Activated naive CD4-positive, alpha-beta T cell treated with anti-CD3 and anti-CD28 coated beads, Interleukin-2, amount 10 ng/mL, durations not matched to agents 7 days and 5 days (primary cell): ENCODE measurements around the gene HK3.

Experiments
- CTCF ChIA-PET: fragments of 350-600 bp; sonication (Branson Sonifier 250); formaldehyde crosslinking; loops from one replicate; lab custom pipeline; 2021; ENCODE audit warnings: antibody characterized with exemption; lab: Charles Lee
- DNase-seq: peaks from one replicate; pipeline ENCODE4 v3.0.0-alpha.2; 2020
- H3K27ac Mint-ChIP-seq: one replicate; pipeline ENCODE4 v1.8.0; 2021; ENCODE audit warnings: mild to moderate bottlenecking, moderate library complexity, mixed read lengths
- H3K27me3 Mint-ChIP-seq: one replicate; pipeline ENCODE4 v1.8.0; 2021; ENCODE audit warnings: mild to moderate bottlenecking, mixed read lengths
- H3K36me3 Mint-ChIP-seq: one replicate; pipeline ENCODE4 v1.8.0; 2021; ENCODE audit warnings: mixed read lengths
- H3K4me1 Mint-ChIP-seq: one replicate; pipeline ENCODE4 v1.8.0; 2021; ENCODE audit warnings: mixed read lengths
- H3K4me3 Mint-ChIP-seq: one replicate; pipeline ENCODE4 v1.8.0; 2021; ENCODE audit warnings: mild to moderate bottlenecking, moderate library complexity, mixed read lengths
- H3K9me3 Mint-ChIP-seq: one replicate; pipeline ENCODE4 v1.8.0; 2021; ENCODE audit warnings: mixed read lengths

The HK3 gene

GRCh38 chr5:176849611-176850227, 49.4 kb downstream of the HK3 start:
- Mint-ChIP-seq H3K27me3 (peaks cover 33% of the 10 kb centered on the region), H3K27ac (no peak overlapping the region), H3K9me3 (no peaks in the 10 kb centered on the region), H3K36me3 (no peaks in the 10 kb centered on the region), H3K4me3 (no peak overlapping the region), H3K4me1 (no peaks in the 10 kb centered on the region)
- CTCF ChIA-PET, result no interaction called here
- no peak for DNase-seq

DNA sequence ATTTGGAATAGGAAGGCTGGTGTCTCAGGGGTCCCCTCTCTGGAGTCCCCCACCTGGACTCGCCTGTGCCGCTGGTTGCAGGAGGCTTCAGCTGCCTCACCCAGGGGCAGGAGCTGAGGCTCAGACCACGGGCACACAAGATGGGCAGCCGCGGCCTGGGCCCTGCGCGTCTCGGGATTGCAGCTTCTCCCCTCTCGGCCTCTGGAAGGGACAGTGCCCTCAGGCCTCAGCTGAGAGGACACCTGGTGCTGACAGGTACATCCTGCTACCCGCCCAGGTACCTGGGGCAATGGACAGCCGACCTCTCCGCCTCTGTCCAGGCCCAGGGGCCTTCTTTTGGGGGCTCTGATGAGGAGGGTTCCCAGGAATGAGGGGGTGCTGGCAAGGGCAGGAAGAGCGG, 50.5 kb downstream of the HK3 start:
- Mint-ChIP-seq H3K9me3 (no peaks in the 10 kb centered on the region), H3K4me1 (no peaks in the 10 kb centered on the region), H3K27ac (no peak overlapping the region), H3K36me3 (no peaks in the 10 kb centered on the region), H3K4me3 (no peak overlapping the region), H3K27me3 (peaks cover 41% of the 10 kb centered on the region)
- DNase-seq, result no peak
- CTCF ChIA-PET, result no interaction called here

DNA sequence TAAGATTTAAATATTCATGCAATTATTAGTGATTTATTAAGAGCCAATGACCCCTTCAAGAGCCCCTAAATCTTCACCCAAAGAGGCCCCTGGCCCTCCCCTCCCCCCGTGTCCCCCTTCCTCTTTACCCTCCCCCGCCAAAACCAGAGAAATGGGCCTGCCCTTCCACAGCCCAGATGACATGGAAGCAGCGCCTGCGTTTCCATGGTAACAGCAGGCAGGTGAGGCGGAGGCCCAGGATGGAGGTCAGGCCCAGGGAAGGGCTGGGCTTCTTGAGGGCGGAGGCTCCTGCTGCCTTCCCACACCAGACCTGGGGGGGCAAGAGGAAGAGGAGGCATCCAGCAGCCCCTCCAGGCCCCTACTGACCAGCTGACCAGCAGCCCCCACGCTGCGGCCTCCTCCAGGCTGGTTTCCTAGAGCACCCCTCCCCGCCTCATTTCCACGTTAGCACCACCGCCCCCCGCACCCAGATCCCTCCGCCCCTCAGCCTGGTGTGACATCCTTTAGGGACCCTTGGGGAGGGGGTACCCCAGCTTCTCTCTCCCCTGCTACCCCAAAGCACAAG, 51.3 kb downstream of the HK3 start:
- no peak overlapping the region for H3K4me3 Mint-ChIP-seq
- no peak for DNase-seq
- H3K9me3 Mint-ChIP-seq, result no peaks in the 10 kb centered on the region
- CTCF ChIA-PET, result no interaction called here
- no peak overlapping the region for H3K27ac Mint-ChIP-seq
- peaks cover 45% of the 10 kb centered on the region for H3K27me3 Mint-ChIP-seq
- H3K4me1 Mint-ChIP-seq, result no peaks in the 10 kb centered on the region
- no peaks in the 10 kb centered on the region for H3K36me3 Mint-ChIP-seq

- H3K4me3 Mint-ChIP-seq, result no peak overlapping the region
- H3K27me3 Mint-ChIP-seq, result peaks cover 45% of the 10 kb centered on the region
- H3K27ac Mint-ChIP-seq, result no peak overlapping the region
- no peak for DNase-seq
- CTCF ChIA-PET, result no interaction called here
- no peaks in the 10 kb centered on the region for H3K36me3 Mint-ChIP-seq
- H3K9me3 Mint-ChIP-seq, result no peaks in the 10 kb centered on the region
- no peaks in the 10 kb centered on the region for H3K4me1 Mint-ChIP-seq
These were observed 52.0 kb downstream of the HK3 start for GRCh38 chr5:176847148-176847547.

DNA sequence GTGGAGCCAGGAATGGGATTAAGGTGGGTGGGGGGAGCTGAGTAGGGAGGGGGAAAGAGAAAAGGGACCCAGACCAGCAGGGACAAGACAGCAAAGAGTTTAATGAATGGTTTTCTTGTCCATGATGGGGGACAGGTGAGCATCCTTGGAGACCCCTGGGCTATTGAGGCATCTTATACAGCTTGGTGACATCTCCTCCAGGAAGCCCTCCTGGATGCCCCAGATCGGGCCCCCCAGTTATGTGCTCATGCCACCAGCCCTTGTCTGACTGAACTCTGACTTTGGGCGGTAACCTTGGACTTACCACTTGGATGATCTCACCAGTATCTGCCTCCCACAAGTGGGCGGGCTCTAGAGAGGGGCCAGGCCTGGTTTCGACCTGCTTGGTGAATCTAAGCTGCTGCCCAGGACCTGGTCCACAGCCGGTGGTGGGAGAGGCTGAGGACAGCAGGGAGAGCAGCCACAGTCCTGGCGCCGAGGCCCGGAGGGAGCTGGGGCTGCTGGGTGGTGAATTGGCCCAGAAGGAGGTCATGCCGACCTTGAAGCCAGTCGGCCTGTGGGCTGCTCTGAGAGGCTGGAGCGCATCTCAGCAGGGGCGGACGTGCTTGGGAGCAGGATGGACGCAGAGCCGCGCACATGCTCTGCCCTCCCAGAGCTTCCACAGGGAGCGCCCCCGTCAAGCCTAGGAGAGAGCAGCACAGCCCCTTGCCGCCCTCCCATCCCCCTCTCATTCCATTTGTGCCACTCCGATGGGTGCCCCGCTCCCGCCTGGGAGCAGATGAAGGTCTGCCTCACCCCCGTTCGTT, 52.6 kb downstream of the HK3 start:
- H3K27me3 Mint-ChIP-seq, result peaks cover 40% of the 10 kb centered on the region
- H3K36me3 Mint-ChIP-seq, result no peaks in the 10 kb centered on the region
- CTCF ChIA-PET, result no interaction called here
- H3K9me3 Mint-ChIP-seq, result no peaks in the 10 kb centered on the region
- no peaks in the 10 kb centered on the region for H3K4me1 Mint-ChIP-seq
- H3K4me3 Mint-ChIP-seq, result no peak overlapping the region
- H3K27ac Mint-ChIP-seq, result no peak overlapping the region
- no peak for DNase-seq

GRCh38 chr5:176845392-176845713, 53.8 kb downstream of the HK3 start:
- CTCF ChIA-PET, result no interaction called here
- H3K9me3 Mint-ChIP-seq, result no peaks in the 10 kb centered on the region
- no peaks in the 10 kb centered on the region for H3K36me3 Mint-ChIP-seq
- peaks cover 49% of the 10 kb centered on the region for H3K27me3 Mint-ChIP-seq
- H3K4me1 Mint-ChIP-seq, result no peaks in the 10 kb centered on the region
- no peak overlapping the region for H3K4me3 Mint-ChIP-seq
- H3K27ac Mint-ChIP-seq, result no peak overlapping the region
- no peak for DNase-seq

- Mint-ChIP-seq H3K36me3 (no peaks in the 10 kb centered on the region), H3K4me1 (no peaks in the 10 kb centered on the region), H3K27ac (no peak overlapping the region), H3K27me3 (peaks cover 54% of the 10 kb centered on the region), H3K9me3 (no peaks in the 10 kb centered on the region), H3K4me3 (no peak overlapping the region)
- DNase-seq, result no peak
- CTCF ChIA-PET, result interaction anchor here (1.8 kb wide), 1 partner anchor 184 kb away, joined by 4 read pairs; no protein-coding TSS in a partner anchor
These were observed 54.3 kb downstream of the HK3 start for GRCh38 chr5:176844706-176845391.

GRCh38 chr5:176844281-176844680, 54.9 kb downstream of the HK3 start:
- DNase-seq, result no peak
- H3K27me3 Mint-ChIP-seq, result peaks cover 57% of the 10 kb centered on the region
- CTCF ChIA-PET, result interaction anchor here (1.8 kb wide), 1 partner anchor 184 kb away, joined by 4 read pairs; no protein-coding TSS in a partner anchor
- no peaks in the 10 kb centered on the region for H3K36me3 Mint-ChIP-seq
- H3K4me3 Mint-ChIP-seq, result no peak overlapping the region
- H3K4me1 Mint-ChIP-seq, result no peaks in the 10 kb centered on the region
- H3K9me3 Mint-ChIP-seq, result no peaks in the 10 kb centered on the region
- no peak overlapping the region for H3K27ac Mint-ChIP-seq

- CTCF ChIA-PET, result interaction anchor here (0.6 to 1.8 kb wide), 2 partner anchors 183 to 523 kb away, joined by 3 to 4 read pairs; no protein-coding TSS in a partner anchor
- Mint-ChIP-seq H3K4me3 (no peak overlapping the region), H3K36me3 (no peaks in the 10 kb centered on the region), H3K4me1 (no peaks in the 10 kb centered on the region), H3K27ac (no peak overlapping the region), H3K27me3 (peaks cover 62% of the 10 kb centered on the region), H3K9me3 (no peaks in the 10 kb centered on the region)
- DNase-seq, result no peak
These were observed 55.5 kb downstream of the HK3 start for GRCh38 chr5:176843673-176844072.

DNA sequence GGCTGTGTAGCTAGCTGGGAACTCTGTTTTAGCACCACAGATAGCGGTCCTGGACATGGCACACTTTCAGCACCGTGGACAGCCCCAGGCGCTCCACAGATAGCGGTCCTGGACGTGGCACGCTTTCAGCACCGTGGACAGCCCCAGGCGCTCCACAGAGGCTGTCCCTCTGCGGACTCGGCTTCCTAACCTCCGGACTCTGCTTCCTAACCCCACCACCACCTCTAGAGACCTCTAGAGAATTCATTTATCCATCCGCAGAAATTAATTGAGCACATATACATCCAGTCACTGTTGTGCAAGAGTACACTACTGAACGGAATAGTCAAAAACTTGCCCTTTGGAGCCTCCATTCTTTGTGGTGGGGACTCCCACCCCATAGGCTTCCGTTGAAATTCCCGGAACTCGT, 61.4 kb downstream of the HK3 start:
- Mint-ChIP-seq H3K36me3 (no peaks in the 10 kb centered on the region), H3K27ac (no peak overlapping the region), H3K9me3 (no peaks in the 10 kb centered on the region), H3K4me1 (no peaks in the 10 kb centered on the region), H3K4me3 (no peak overlapping the region), H3K27me3 (peaks cover 45% of the 10 kb centered on the region)
- DNase-seq, result peak; percentile 90
- CTCF ChIA-PET, result interaction anchor here (2.4 kb wide), 1 partner anchor 177 kb away, joined by 5 read pairs; no protein-coding TSS in a partner anchor

- Mint-ChIP-seq H3K27me3 (peaks cover 49% of the 10 kb centered on the region), H3K4me1 (no peaks in the 10 kb centered on the region), H3K4me3 (no peak overlapping the region), H3K27ac (no peak overlapping the region), H3K9me3 (no peaks in the 10 kb centered on the region), H3K36me3 (no peaks in the 10 kb centered on the region)
- DNase-seq, result no peak
- CTCF ChIA-PET, result interaction anchor here (2.4 kb wide), 1 partner anchor 177 kb away, joined by 5 read pairs; no protein-coding TSS in a partner anchor
These were observed 62.1 kb downstream of the HK3 start for GRCh38 chr5:176836811-176837706.

- H3K4me1 Mint-ChIP-seq, result no peaks in the 10 kb centered on the region
- no peak overlapping the region for H3K4me3 Mint-ChIP-seq
- CTCF ChIA-PET, result no interaction called here
- no peak overlapping the region for H3K27ac Mint-ChIP-seq
- no peak for DNase-seq
- peaks cover 46% of the 10 kb centered on the region for H3K27me3 Mint-ChIP-seq
- no peaks in the 10 kb centered on the region for H3K9me3 Mint-ChIP-seq
- H3K36me3 Mint-ChIP-seq, result no peaks in the 10 kb centered on the region
These were observed 63.2 kb downstream of the HK3 start for GRCh38 chr5:176835918-176836317.

DNA sequence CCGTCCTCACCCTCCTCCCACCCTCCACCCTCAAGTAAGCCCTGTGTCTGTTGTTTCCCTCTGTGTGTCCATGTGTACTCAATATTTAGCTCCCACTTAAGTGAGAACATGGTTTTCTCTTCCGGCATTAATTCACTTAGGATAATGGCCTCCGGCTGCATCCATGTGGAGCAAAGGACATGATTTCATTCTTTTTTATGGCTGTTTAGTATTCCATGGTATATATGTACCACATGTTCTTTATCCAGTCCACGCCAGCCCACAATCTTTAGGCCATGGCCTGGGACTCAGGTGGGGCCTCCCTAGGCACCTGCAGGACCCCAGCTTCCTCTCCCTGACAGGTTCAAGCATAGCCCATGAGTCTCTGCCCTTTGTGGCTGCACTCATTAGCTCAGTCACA, 65.9 kb downstream of the HK3 start:
- Mint-ChIP-seq H3K9me3 (peaks cover 8% of the 10 kb centered on the region), H3K4me1 (no peaks in the 10 kb centered on the region), H3K27ac (no peak overlapping the region), H3K36me3 (no peaks in the 10 kb centered on the region), H3K4me3 (no peak overlapping the region), H3K27me3 (peaks cover 27% of the 10 kb centered on the region)
- CTCF ChIA-PET, result no interaction called here
- no peak for DNase-seq
